Measurements from ENCODE around the gene IGSF21. TPM values are rescaled to one million over a fixed set of nuclear protein-coding genes. Genes with fewer than 3 reads are reported as not detected.

Gene IGSF21
- total RNA-seq, 1 donor from 2014 or later, result 0.94 TPM

GRCh38 chr1:18313523-18313922 lies 205.9 kb downstream of the IGSF21 start:
- no peak for DNase-seq (ENCODE audit: extremely low spot score, unreplicated experiment)
- no peak for TF ChIP-seq CTCF (conservative IDR thresholded peaks at IDR 0.05)
- H3K9me3 Mint-ChIP-seq, result no peaks in the 10 kb centered on the region
- no peaks in the 10 kb centered on the region for H3K4me1 Mint-ChIP-seq (ENCODE audit: unreplicated experiment)
- H3K36me3 Mint-ChIP-seq, result no peaks in the 10 kb centered on the region
- H3K4me3 Mint-ChIP-seq, result no peak overlapping the region
- peaks cover 10% of the 10 kb centered on the region for H3K27me3 Mint-ChIP-seq
- no peak overlapping the region for H3K27ac Mint-ChIP-seq

- no peak for TF ChIP-seq CTCF (conservative IDR thresholded peaks at IDR 0.05)
- Mint-ChIP-seq H3K9me3 (peaks cover 6% of the 10 kb centered on the region), H3K27ac (no peak overlapping the region), H3K36me3 (no peaks in the 10 kb centered on the region), H3K4me1 (ENCODE audit: unreplicated experiment) (peaks cover under 1% of the 10 kb centered on the region), H3K27me3 (peaks cover 11% of the 10 kb centered on the region), H3K4me3 (no peak overlapping the region)
- DNase-seq (ENCODE audit: extremely low spot score, unreplicated experiment), result no peak
Observed at GRCh38 chr1:18314399-18314798, 206.8 kb downstream of the IGSF21 start.

GRCh38 chr1:18315449-18315848 lies 207.9 kb downstream of the IGSF21 start:
- Mint-ChIP-seq H3K27me3 (peaks cover 15% of the 10 kb centered on the region), H3K9me3 (peaks cover 6% of the 10 kb centered on the region), H3K36me3 (no peaks in the 10 kb centered on the region), H3K27ac (no peak overlapping the region), H3K4me1 (ENCODE audit: unreplicated experiment) (peaks cover 10% of the 10 kb centered on the region), H3K4me3 (no peak overlapping the region)
- no peak for TF ChIP-seq CTCF (conservative IDR thresholded peaks at IDR 0.05)
- no peak for DNase-seq (ENCODE audit: extremely low spot score, unreplicated experiment)

GRCh38 chr1:18316764-18317163 lies 209.2 kb downstream of the IGSF21 start:
- no peak for DNase-seq (ENCODE audit: extremely low spot score, unreplicated experiment)
- no peaks in the 10 kb centered on the region for H3K36me3 Mint-ChIP-seq
- H3K9me3 Mint-ChIP-seq, result peaks cover 6% of the 10 kb centered on the region
- H3K4me3 Mint-ChIP-seq, result no peak overlapping the region
- H3K4me1 Mint-ChIP-seq (ENCODE audit: unreplicated experiment), result peaks cover 18% of the 10 kb centered on the region
- TF ChIP-seq CTCF (conservative IDR thresholded peaks at IDR 0.05), result no peak
- peaks cover 12% of the 10 kb centered on the region for H3K27me3 Mint-ChIP-seq
- no peak overlapping the region for H3K27ac Mint-ChIP-seq

- no peak for DNase-seq (ENCODE audit: extremely low spot score, unreplicated experiment)
- Mint-ChIP-seq H3K27me3 (peaks cover 12% of the 10 kb centered on the region), H3K4me1 (ENCODE audit: unreplicated experiment) (peaks cover 18% of the 10 kb centered on the region), H3K4me3 (no peak overlapping the region), H3K36me3 (no peaks in the 10 kb centered on the region), H3K27ac (no peak overlapping the region), H3K9me3 (peaks cover 6% of the 10 kb centered on the region)
- TF ChIP-seq CTCF (conservative IDR thresholded peaks at IDR 0.05), result no peak
Observed at GRCh38 chr1:18319099-18319498, 211.5 kb downstream of the IGSF21 start.

GRCh38 chr1:18320051-18320450 lies 212.5 kb downstream of the IGSF21 start:
- Mint-ChIP-seq H3K27me3 (peaks cover 16% of the 10 kb centered on the region), H3K4me3 (no peak overlapping the region), H3K27ac (no peak overlapping the region), H3K4me1 (ENCODE audit: unreplicated experiment) (peaks cover 18% of the 10 kb centered on the region), H3K36me3 (no peaks in the 10 kb centered on the region), H3K9me3 (peaks cover 6% of the 10 kb centered on the region)
- DNase-seq (ENCODE audit: extremely low spot score, unreplicated experiment), result no peak
- TF ChIP-seq CTCF (conservative IDR thresholded peaks at IDR 0.05), result no peak
